ELF-1 (cell line): ENCODE results near the gene CBARP.

Experiments
- DNase-seq: peaks from one replicate; pipeline ENCODE4 v3.0.0-alpha.2; 2016; ENCODE audit warnings: low read depth, low spot score

CBARP gene

GRCh38 chr19:1227304-1228054, 10.3 kb downstream of the CBARP start:
- peak; percentile 54 for DNase-seq

GRCh38 chr19:1226522-1227303, 11.1 kb downstream of the CBARP start:
- DNase-seq, result no peak

GRCh38 chr19:1226227-1226518, 11.6 kb downstream of the CBARP start:
- no peak for DNase-seq

GRCh38 chr19:1225440-1226226, 12.2 kb downstream of the CBARP start:
- DNase-seq, result no peak

GRCh38 chr19:1224847-1225246, 13.0 kb downstream of the CBARP start:
- no peak for DNase-seq

- DNase-seq, result no peak
Measured at GRCh38 chr19:1224047-1224825, 13.6 kb downstream of the CBARP start.

- no peak for DNase-seq
Measured at GRCh38 chr19:1223018-1223855, 14.6 kb downstream of the CBARP start.

GRCh38 chr19:1222394-1222793, 15.4 kb downstream of the CBARP start:
- no peak for DNase-seq

- DNase-seq, result no peak
Measured at GRCh38 chr19:1221904-1222255, 15.9 kb downstream of the CBARP start.

- DNase-seq, result no peak
Measured at GRCh38 chr19:1220976-1221903, 16.6 kb downstream of the CBARP start.

- DNase-seq, result no peak
Measured at GRCh38 chr19:1220477-1220930, 17.3 kb downstream of the CBARP start.

- DNase-seq, result no peak
Measured at GRCh38 chr19:1219786-1220476, 17.9 kb downstream of the CBARP start.

- DNase-seq, result no peak
Measured at GRCh38 chr19:1218751-1219567, 18.8 kb downstream of the CBARP start.

- DNase-seq, result no peak
Measured at GRCh38 chr19:1217366-1217765, 20.4 kb downstream of the CBARP start.

- no peak for DNase-seq
Measured at GRCh38 chr19:1216756-1217155, 21.0 kb downstream of the CBARP start.

- no peak for DNase-seq
Measured at GRCh38 chr19:1214862-1215731, 22.7 kb downstream of the CBARP start.

GRCh38 chr19:1214299-1214861, 23.4 kb downstream of the CBARP start:
- no peak for DNase-seq
